Measurements from ENCODE around the gene OR8B3.

GRCh38 chr11:124441081-124441480 lies 42.3 kb upstream of the OR8B3 start:
- no peak for TF ChIP-seq NPAS2 (CRISPR knock-in tag; IDR thresholded peaks at IDR 0.05; ENCODE audit: borderline replicate concordance)
- no peak for TF ChIP-seq POLR2A (IDR thresholded peaks at IDR 0.05; ENCODE audit: low read length)
- TF ChIP-seq SMC3 (IDR thresholded peaks at IDR 0.05): no peak
- TF ChIP-seq MAX (IDR thresholded peaks at IDR 0.05): no peak
- no peak for TF ChIP-seq BHLHE40 (IDR thresholded peaks at IDR 0.05; ENCODE audit: low read depth, low read length)
- TF ChIP-seq MAZ (IDR thresholded peaks at IDR 0.05; ENCODE audit: borderline replicate concordance, low read depth, low read length): no peak
- TF ChIP-seq, protein P1, sequence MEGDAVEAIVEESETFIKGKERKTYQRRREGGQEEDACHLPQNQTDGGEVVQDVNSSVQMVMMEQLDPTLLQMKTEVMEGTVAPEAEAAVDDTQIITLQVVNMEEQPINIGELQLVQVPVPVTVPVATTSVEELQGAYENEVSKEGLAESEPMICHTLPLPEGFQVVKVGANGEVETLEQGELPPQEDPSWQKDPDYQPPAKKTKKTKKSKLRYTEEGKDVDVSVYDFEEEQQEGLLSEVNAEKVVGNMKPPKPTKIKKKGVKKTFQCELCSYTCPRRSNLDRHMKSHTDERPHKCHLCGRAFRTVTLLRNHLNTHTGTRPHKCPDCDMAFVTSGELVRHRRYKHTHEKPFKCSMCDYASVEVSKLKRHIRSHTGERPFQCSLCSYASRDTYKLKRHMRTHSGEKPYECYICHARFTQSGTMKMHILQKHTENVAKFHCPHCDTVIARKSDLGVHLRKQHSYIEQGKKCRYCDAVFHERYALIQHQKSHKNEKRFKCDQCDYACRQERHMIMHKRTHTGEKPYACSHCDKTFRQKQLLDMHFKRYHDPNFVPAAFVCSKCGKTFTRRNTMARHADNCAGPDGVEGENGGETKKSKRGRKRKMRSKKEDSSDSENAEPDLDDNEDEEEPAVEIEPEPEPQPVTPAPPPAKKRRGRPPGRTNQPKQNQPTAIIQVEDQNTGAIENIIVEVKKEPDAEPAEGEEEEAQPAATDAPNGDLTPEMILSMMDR (IDR thresholded peaks at IDR 0.05): no peak
- no peak for TF ChIP-seq HMGXB4 (CRISPR knock-in tag; IDR thresholded peaks at IDR 0.05; ENCODE audit: borderline replicate concordance)
- TF ChIP-seq CEBPB (IDR thresholded peaks at IDR 0.05): no peak
- TF ChIP-seq TP53 (CRISPR knock-in tag; IDR thresholded peaks at IDR 0.05): no peak
- TF ChIP-seq RNF2 (IDR thresholded peaks at IDR 0.05; ENCODE audit: borderline replicate concordance, low read depth): no peak
- TF ChIP-seq FOSL2 (IDR thresholded peaks at IDR 0.05): no peak
- TF ChIP-seq FOSL2 (CRISPR knock-in tag; IDR thresholded peaks at IDR 0.05): no peak
- TF ChIP-seq HOXB13 (CRISPR knock-in tag; IDR thresholded peaks at IDR 0.05; ENCODE audit: low read depth): no peak

Data from A549 (cell line).